ENCODE data around the gene GARIN5B.
A peak's percentile ranks its signal among the peaks of the same experiment; 100 is the strongest.

GARIN5B gene

DNA sequence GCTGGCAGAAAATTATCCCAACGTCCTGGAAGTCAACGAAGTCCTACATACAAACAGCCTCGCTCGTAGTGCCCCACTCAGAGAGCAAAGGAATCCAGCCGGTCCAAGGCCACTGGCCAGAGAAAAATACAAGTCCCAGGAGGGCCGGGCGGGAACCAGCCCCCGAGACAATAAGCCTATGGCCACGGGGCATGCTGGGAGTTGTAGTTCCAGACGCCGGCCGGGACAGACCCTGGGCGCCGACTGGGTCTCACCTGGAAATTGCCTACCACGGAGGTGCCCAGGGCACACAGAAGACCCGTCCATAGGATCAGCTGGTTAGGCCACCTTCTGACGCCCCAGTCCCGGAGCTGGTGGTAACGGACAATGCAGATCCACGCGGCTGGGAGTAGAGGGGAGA lies 43.3 kb downstream of the GARIN5B start:
- no peak for DNase-seq

DNA sequence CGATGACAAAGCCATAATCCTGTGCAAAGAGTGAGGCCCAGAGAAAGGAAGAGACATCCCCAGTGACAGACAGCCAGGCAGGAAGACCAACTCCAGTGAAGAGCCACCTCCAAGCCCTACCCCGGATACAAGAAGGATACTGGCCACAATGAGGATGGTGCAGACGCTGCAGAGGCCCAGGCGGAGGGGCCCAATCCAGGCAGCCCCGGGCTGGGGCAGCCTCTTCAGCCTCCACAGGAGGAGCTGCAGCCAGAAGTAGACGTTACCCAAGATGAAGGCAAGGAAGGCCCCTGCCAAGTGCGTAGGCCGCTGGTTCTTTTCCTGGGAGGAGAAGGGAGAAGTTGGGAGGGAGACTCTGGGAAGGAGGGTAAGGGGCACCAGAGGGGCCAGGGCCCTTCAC lies 46.4 kb downstream of the GARIN5B start:
- no peak for DNase-seq

DNA sequence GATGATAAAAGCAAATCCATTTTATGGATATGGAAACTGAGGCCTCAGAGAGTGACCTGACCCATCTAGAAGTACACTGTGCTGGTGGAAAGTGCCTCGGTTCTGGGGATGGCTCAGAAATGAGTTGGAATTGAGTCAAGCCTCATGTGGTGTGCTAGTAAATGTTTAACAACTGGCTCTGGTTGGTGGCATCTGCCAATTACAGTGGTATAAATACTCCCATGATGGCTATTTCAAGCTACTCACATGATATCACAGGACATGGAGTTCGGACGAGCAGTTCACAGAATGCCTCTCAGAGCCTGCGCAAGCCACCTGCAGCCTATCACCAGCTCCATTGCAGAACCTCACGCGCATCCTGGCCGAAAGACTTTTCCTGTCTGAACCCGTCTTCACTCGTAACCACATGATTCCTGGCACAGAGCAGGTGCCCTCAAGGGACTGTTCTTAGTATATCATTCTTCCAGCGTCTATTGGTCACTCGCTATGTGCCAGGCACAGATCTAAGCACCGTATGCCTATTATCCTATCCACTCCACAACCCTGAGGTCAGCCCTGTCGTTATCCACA lies 47.0 kb downstream of the GARIN5B start:
- DNase-seq: no peak

DNA sequence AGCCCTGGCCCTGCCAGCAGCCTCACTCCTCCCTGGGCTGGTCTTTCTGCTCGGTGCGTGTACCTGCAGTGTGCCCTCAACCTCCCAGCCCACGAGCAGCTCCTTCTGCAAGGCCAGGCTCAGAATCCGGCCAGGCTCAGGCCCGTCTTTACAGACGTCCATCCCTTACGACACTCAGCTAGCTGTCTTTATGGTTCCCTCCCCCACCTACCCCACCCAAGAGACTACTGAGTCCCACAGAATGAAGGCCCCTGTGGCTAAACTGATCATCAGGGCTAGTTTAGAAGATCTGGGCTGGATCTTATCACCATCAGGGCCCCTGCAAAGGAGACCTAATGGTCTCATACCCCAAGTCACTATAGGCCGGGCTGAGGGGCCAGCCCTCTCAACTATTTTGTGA lies 48.7 kb downstream of the GARIN5B start:
- no peak for DNase-seq

DNA sequence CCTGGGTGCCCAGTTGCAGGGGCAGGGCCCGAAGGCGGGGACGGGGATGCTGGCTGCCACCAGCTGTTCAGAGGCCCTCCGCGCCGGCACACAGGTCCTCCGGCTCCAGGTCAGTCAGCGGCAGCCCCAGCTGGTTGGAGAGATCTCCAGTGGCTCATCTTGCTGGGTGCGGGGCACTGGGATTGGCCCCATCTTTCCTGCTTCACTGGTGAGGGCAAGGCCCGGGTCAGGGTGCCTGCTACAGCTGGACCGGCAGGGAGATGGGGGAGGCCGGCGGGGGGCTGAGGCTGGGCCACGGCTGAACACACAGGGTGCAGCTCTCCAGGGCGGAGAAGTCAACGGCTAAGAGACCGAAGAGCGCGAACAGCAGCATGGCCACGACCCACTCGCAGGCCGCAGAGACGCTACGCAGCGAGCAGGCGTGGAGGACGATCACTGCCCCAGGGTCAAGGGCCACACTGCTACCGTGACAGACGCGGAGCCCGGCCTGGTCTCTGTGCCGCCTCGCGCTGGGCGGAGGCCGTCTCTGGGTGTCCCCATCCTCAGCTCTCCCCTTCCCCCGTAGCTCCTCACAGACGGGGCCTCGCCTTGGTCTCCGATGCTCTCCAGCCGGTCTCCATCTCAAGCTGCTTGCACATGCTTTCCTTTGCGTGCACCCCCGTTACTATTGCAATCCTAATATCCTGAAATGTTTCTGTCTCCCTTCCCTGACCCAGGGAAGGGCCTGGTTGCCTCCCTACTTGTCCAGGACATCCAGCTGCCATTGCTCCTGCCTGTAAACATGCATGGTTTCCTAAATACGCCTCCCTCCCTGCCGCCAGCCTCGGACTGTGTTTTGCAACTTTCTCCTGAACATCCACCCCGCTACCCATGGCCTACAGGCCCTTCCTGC lies 50.2 kb downstream of the GARIN5B start:
- DNase-seq: no peak

DNA sequence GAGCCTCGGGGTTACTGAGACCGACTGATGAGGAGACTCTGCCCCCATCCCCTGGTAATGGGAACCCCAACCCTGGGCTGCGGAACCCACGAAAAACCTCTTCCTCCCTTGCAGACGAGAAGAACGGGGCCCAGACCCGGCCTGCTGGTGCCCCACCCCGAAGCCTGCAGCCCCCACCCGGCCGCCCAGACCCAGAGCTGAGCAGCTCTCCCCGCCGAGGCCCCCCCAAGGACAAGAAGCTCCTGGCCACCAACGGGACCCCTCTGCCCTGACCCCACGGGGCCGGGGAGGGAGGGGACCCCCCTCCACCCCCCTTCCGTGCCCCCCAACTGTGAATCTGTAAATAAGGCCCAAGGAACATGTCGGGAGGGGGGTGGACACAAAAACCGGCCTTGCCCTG lies 51.3 kb downstream of the GARIN5B start:
- no peak for DNase-seq

DNA sequence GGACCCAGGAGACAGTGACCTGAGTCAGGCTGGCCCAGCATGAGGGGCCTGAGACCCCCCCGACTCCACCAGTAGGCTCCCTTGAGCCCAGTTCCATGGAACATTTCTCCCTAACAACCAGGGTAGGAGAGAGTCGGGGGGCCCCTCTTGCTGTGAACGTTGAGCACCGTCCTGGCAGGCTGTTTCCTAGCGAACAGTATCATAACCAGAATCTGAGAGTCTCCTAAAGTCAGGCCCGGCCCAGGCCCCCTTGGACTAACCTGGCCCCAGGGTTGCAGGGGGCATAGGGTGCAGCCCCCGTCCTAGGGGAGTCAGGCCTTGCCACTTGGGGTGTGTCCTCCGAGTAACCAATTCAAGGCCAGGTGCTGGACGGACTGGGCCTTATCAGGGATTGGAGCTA lies 51.7 kb downstream of the GARIN5B start:
- DNase-seq: no peak

DNA sequence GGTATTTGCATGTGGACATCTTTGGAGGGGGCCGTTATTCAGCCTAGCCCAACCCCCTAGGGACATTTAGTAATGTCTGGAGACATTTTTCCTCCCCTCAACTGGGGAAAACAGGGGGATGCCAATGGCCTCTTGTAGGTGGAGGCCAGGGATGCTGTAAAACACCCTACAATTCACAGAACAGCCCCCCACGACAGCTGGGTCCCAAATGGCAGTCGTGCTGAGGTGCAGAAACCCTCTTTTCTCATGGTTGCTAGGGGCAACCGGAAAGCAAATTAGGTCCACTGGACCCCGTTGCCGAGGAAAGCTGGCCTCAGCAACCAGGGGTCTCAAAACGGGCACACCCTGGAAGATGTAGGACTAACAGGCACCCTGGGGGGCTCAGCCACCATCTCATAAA lies 52.6 kb downstream of the GARIN5B start:
- DNase-seq: no peak

DNA sequence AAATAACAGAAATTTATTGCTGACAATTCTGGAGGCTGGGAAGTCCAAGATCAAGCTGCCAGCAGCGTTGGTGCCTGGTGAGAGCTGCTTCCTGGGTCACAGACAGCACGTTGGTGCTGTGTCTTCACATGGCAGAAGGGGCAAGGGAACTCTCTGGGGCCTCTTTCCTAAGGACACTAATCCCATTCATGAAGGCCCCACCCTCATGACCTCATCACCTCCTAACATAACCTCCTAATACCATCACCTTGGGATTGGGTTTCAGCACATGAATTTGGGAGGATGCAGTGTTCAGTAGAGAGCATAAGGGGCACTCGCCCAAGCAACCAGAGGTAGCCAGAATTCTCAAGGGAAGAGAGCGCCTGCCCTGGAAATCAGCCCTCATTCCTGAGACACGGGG lies 53.6 kb downstream of the GARIN5B start:
- DNase-seq: no peak

DNA sequence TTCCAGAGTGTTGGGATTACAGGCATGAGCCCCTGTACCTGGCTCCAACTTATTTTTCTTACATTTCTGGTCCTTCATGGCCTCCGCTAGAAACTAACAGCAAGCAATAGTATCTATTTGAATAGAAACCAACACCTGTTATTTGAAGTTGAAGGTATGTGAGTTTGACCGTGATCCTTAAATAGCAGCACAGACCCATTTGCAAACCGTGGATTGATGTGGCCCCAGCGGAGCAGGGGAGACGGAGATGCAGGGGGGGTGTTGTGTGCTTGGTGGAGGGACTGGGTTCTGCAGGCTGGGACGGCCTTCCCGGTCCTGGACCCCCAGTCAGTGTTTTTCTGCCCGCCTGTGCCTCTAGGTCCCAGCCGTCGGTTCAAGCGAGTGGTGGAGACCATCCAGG lies 54.8 kb downstream of the GARIN5B start:
- DNase-seq: no peak

DNA sequence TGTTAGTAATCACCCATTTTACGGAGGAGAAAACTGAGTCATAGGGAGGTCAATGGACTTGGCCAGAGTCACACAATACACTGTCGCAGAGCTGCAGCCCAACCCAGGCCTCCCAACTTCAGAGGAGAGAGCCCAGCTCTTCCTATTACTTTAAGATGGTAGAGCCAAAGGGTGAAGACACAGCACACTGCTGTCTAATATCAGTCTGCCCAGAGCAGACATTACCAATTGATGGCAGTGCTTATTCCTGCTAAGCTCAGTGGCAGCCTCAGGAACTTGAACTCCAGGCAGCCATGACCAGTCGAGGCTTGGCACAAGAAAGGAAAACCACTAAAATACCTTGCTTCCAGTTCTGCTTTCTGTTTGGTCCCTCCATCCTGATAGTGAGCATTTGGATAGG lies 56.3 kb downstream of the GARIN5B start:
- DNase-seq: no peak

DNA sequence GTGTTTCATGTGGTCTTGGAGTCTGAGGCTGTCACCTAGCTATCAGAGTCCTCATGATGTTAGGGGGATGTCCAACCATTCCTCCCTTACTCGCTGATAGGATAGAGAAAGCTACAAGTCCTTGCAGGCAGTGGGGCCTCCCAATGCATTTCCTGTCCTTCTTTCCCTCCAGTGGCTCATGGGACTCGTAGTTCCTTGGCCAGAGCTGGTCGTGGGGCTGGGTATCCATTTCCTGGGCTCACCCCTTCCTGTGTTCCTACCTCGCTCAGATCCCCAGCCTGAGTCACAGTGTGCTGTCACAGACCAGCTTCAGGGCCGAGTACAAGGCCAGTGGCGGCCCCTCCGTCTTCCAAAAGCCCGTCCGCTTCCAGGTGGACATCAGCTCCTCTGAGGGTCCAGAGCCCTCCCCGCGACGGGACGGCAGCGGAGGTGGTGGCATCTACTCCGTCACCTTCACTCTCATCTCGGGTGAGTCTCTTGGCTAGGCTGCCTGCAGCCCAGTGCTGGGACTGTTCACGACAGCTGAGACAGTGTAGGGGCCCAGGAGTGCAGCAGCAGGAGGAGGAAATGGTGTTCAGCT lies 57.0 kb downstream of the GARIN5B start:
- DNase-seq: no peak

DNA sequence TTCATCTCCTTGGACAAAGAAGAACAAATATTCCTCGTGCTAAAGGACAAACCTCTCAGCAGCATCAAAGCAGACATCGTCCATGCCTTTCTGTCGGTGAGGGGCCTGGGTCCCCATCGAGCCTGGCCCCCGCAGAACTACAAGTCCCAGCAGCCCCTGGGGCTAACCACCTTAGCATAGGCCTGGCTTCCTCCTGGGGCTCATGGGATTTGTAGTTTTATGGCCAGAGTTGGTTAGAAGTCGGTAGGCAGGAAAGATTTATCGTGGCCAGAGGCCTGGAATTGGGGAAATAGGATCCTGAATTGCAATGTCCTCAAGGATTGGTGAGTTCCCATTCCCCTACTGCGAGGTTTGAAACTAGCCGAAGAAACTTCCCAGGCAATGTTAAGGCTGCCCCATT lies 57.6 kb downstream of the GARIN5B start:
- peak; percentile 27 for DNase-seq

DNA sequence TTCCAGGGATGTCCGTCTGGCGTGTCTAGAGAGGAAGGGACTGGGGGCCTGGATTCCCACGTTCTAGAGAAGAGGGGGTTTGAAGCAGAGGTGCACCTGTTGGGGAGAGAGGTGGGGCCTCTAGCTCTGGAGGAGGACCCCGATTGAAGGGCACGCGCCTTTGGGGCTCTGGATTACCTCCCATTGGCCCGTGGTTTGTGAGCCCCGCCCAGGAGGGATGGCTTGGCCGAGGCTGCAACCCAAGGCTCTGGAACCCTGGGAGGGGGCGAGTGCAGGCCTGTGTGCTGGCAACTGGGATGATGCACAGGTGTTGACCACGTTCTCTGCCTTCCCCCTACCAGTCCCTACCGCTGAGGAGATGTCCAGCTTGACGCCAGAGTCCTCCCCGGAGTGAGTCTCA lies 58.1 kb downstream of the GARIN5B start:
- no peak for DNase-seq

Data from activated gamma-delta T cell treated with Interleukin-2 at 50 U/mL for 16 hours (primary cell).